ENCODE measurements around the gene PRKCZ.

PRKCZ gene

DNA sequence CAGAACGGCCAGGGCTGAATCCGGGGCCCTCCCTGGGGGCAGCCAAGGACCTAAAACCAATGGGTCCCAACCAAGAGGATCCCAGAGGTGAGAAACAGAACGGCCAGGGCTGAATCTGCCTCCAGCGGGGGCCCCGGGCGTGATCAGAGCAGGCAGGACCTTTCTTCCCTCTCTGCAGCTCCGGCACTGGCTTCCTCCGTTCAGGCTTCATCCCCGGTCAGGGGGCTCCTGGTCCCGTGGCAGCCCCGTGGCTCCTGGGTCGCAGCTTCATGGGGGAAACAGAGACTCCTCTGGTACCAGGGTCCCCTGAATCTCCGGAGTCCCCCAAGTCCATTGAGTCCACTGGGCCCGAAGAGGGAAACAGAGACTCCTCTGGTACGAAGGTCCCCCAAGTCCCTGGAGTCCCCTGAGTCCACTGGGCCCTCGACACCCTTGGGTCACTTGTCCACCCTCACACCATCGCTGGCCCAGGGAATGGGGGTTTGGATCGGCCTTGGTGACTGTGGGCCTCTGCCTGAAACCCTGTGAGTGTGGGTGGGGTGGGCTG lies 60.1 kb downstream of the PRKCZ start:
- Histone ChIP-seq H3K27me3 (ENCODE audit: insufficient read depth, poor library complexity, severe bottlenecking) (no peaks in the 10 kb centered on the region), H3K27ac (replicated peaks) (no peak overlapping the region), H3K4me3 (replicated peaks; ENCODE audit: insufficient read depth, low read length) (no peak overlapping the region)
- no peak for TF ChIP-seq POLR2AphosphoS5 (IDR thresholded peaks at IDR 0.05; ENCODE audit: low read depth)
- no peak for TF ChIP-seq SPI1 (IDR thresholded peaks at IDR 0.05; ENCODE audit: borderline replicate concordance, low read depth)
- no peak for TF ChIP-seq CTCF (IDR thresholded peaks at IDR 0.05; ENCODE audit: insufficient read depth, low read length)
- TF ChIP-seq, protein P1, sequence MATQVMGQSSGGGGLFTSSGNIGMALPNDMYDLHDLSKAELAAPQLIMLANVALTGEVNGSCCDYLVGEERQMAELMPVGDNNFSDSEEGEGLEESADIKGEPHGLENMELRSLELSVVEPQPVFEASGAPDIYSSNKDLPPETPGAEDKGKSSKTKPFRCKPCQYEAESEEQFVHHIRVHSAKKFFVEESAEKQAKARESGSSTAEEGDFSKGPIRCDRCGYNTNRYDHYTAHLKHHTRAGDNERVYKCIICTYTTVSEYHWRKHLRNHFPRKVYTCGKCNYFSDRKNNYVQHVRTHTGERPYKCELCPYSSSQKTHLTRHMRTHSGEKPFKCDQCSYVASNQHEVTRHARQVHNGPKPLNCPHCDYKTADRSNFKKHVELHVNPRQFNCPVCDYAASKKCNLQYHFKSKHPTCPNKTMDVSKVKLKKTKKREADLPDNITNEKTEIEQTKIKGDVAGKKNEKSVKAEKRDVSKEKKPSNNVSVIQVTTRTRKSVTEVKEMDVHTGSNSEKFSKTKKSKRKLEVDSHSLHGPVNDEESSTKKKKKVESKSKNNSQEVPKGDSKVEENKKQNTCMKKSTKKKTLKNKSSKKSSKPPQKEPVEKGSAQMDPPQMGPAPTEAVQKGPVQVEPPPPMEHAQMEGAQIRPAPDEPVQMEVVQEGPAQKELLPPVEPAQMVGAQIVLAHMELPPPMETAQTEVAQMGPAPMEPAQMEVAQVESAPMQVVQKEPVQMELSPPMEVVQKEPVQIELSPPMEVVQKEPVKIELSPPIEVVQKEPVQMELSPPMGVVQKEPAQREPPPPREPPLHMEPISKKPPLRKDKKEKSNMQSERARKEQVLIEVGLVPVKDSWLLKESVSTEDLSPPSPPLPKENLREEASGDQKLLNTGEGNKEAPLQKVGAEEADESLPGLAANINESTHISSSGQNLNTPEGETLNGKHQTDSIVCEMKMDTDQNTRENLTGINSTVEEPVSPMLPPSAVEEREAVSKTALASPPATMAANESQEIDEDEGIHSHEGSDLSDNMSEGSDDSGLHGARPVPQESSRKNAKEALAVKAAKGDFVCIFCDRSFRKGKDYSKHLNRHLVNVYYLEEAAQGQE (IDR thresholded peaks at IDR 0.05; ENCODE audit: insufficient replicate concordance, low read depth): no peak
- TF ChIP-seq GABPA (IDR thresholded peaks at IDR 0.05; ENCODE audit: low read depth): no peak
- DNase-seq (ENCODE audit: low read depth in 1 of 2, low spot score in 1 of 2): no peak

DNA sequence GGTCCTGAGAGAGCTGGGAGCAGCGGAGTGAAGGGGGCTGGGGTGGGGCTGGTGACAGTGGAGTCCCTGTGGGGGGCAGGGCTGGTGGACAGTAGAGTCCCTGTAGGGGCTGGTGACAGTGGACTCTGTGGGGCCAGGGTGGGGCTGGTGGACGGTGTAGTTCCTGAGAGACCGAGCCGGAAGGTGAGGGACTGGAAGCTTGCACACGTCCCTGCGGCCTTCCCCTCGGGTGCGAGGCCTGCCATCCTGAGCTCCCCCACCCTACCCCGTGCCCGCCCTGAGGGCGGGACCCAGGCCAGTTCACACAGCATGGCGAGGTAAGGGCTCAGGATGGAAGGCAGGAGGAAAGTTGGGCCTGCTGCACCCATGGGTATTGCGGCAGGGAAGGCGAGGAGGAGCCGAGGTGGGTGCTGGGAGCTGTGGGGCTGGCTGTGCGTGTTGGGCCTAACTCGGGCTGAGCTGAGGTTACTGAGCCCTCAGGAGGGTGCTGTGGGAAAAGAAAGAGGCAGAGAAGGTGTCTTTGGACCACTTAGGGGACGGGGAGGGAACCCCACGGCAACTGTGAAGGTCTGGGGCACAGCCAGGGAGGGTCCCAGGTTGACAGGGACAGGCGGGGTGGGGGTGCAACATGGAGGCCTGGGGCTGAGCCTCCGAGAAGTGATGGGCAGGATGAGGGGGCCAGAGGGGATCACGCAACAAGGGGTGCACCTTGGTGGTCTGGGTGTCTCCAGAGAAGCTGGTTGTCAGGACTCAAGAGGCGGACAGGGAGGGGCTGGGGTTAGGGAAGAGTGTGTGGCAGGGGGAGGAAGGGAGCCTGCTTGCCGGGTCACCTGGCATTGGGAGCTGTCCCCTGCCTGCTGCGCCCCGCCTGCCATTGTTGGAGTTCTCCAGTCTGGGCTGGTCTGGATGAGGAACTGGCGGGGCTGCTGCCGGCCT lies 60.8 kb downstream of the PRKCZ start:
- H3K4me3 ChIP-seq (replicated peaks; ENCODE audit: insufficient read depth, low read length): no peak overlapping the region
- TF ChIP-seq CTCF (IDR thresholded peaks at IDR 0.05; ENCODE audit: insufficient read depth, low read length) (no peak), SPI1 (IDR thresholded peaks at IDR 0.05; ENCODE audit: borderline replicate concordance, low read depth) (no peak), GABPA (IDR thresholded peaks at IDR 0.05; ENCODE audit: low read depth) (no peak), POLR2AphosphoS5 (IDR thresholded peaks at IDR 0.05; ENCODE audit: low read depth) (no peak)
- TF ChIP-seq, protein P1 (IDR thresholded peaks at IDR 0.05; ENCODE audit: insufficient replicate concordance, low read depth): no peak
- no peaks in the 10 kb centered on the region for H3K27me3 ChIP-seq (ENCODE audit: insufficient read depth, poor library complexity, severe bottlenecking)
- no peak overlapping the region for H3K27ac ChIP-seq (replicated peaks)
- DNase-seq (ENCODE audit: low read depth in 1 of 2, low spot score in 1 of 2): no peak

DNA sequence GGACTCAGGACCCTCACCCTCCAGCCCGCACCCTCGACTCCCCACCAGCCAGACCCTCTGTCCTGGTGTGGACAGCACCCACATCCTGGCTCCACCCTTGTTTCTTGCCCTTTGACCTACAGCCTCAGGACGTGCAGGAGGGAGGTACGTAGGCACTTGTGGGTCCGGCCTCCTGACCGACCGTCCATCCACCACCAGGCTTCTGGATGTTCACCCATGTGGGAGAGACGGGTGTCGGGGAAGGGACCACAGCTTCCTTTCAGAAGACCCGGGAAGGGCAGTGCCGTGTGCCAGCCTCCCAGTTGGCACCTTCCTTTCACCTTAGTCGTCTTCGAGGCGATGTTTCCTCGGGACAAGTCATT lies 61.4 kb downstream of the PRKCZ start:
- TF ChIP-seq CTCF (IDR thresholded peaks at IDR 0.05; ENCODE audit: insufficient read depth, low read length): no peak
- TF ChIP-seq SPI1 (IDR thresholded peaks at IDR 0.05; ENCODE audit: borderline replicate concordance, low read depth): no peak
- TF ChIP-seq GABPA (IDR thresholded peaks at IDR 0.05; ENCODE audit: low read depth): no peak
- no peak for TF ChIP-seq POLR2AphosphoS5 (IDR thresholded peaks at IDR 0.05; ENCODE audit: low read depth)
- TF ChIP-seq, protein P1 (IDR thresholded peaks at IDR 0.05; ENCODE audit: insufficient replicate concordance, low read depth): no peak
- no peaks in the 10 kb centered on the region for H3K27me3 ChIP-seq (ENCODE audit: insufficient read depth, poor library complexity, severe bottlenecking)
- no peak overlapping the region for H3K27ac ChIP-seq (replicated peaks)
- H3K4me3 ChIP-seq (replicated peaks; ENCODE audit: insufficient read depth, low read length): no peak overlapping the region
- DNase-seq (ENCODE audit: low read depth in 1 of 2, low spot score in 1 of 2): no peak

Measured in HL-60 (cell line).